ENCODE results near the gene ARHGEF2. TPM values are rescaled to one million over a fixed set of nuclear protein-coding genes. Genes with fewer than 3 reads are reported as not detected.

ARHGEF2 gene
- total RNA-seq, 1 experiment from 2014 or later, result 85.0 TPM

DNA sequence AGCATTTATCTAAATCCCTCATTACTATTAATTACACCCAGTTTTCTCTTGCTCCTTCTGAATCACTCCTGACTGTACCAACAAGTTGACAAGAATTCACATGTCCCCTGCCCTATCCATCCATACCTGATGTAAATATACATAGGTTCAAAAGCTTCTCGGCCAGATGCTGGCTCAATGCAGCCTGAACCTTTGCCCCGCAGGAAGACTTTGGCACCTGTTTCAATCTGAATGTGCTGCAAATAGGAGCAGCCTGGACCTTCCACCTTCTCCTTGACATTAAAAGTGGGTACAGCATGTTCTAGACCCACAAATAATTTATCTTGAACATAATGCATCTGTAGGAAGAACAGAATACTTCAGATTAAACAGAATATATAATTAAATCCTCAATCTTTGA lies 52.8 kb downstream of the ARHGEF2 start:
- ChIA-PET POLR2A (ENCODE audit: unreplicated experiment) (interaction anchor here (0.7 kb wide), 1 partner anchor 66 kb away, joined by 3 read pairs; the partner anchor contains the start of gene SYT11), CTCF (no interaction called here)
- Histone ChIP-seq H3F3A (ENCODE audit: insufficient read depth, low read depth) (peaks cover 87% of the 10 kb centered on the region), H3K4me2 (no peak overlapping the region), H3K9me2 (ENCODE audit: insufficient read depth) (no peaks in the 10 kb centered on the region), H2AFZ (no peak overlapping the region), H3K27me3 (ENCODE audit: insufficient read depth, low read depth) (no peaks in the 10 kb centered on the region), H3K4me3 (no peak overlapping the region), H3K27ac (no peak overlapping the region), H3K9me3 (ENCODE audit: insufficient read depth, low read depth) (no peaks in the 10 kb centered on the region), H3K4me1 (replicated peaks; ENCODE audit: insufficient read depth) (peaks cover 20% of the 10 kb centered on the region), H3K36me3 (ENCODE audit: low read depth) (peaks cover 76% of the 10 kb centered on the region), H3K79me2 (ENCODE audit: low read depth) (peaks cover 60% of the 10 kb centered on the region), H4K20me1 (ENCODE audit: insufficient read depth) (peaks cover 71% of the 10 kb centered on the region)
- intact Hi-C loops (cut with micrococcal nuclease; ENCODE audit: unreplicated experiment), result no loop called here
- no TSS peak for BruUV-seq (replicated peaks)
- TF ChIP-seq EZH2 (IDR thresholded peaks at IDR 0.05; ENCODE audit: low read depth), result no peak
- TF ChIP-seq, protein P1, sequence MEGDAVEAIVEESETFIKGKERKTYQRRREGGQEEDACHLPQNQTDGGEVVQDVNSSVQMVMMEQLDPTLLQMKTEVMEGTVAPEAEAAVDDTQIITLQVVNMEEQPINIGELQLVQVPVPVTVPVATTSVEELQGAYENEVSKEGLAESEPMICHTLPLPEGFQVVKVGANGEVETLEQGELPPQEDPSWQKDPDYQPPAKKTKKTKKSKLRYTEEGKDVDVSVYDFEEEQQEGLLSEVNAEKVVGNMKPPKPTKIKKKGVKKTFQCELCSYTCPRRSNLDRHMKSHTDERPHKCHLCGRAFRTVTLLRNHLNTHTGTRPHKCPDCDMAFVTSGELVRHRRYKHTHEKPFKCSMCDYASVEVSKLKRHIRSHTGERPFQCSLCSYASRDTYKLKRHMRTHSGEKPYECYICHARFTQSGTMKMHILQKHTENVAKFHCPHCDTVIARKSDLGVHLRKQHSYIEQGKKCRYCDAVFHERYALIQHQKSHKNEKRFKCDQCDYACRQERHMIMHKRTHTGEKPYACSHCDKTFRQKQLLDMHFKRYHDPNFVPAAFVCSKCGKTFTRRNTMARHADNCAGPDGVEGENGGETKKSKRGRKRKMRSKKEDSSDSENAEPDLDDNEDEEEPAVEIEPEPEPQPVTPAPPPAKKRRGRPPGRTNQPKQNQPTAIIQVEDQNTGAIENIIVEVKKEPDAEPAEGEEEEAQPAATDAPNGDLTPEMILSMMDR (conservative IDR thresholded peaks at IDR 0.05), result no peak
- DNase-seq, result no peak

DNA sequence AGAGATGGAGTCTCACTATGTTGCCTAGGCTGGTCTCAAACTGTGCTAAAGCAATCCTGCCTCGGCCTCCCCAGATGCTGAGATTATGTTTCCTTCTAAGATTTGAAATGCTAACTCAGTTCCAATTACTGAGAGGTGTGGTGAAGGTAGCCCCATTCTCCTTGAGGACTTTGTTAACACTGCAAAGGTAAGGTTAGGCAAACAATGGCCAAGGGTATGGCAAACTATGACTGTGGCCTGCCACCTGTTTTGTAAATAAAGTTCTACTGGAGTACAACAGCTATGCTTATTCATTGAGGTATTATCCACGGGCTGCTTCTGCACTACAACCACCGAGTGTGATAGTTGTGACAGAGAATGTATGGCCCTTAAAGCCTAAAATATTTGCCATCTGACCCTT lies 57.6 kb downstream of the ARHGEF2 start:
- no TSS peak for BruUV-seq (replicated peaks)
- H3K27ac ChIP-seq, result no peak overlapping the region
- POLR2A ChIA-PET (ENCODE audit: unreplicated experiment), result no interaction called here

DNA sequence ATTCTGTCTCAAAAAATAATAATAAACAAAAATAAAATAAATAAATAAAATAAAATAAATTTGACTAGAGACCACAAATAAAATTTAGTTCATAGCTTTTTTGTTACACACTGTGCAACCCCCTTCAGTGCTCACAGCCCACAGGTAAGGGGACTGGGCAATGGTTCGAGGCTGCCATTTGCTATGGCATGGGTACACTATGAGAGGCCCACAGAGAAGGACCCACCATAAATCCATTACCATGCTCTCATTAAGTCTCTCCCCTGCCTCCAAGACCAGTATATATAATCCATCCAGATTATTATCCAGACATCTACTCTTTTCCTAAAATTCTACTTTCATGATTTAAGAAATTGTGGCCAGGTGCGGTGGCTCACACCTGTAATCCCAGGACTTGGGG lies 58.5 kb downstream of the ARHGEF2 start:
- DNase-seq, result no peak
- POLR2A ChIA-PET (ENCODE audit: unreplicated experiment), result no interaction called here

More for the DNA sequence above, 57.6 kb downstream of the ARHGEF2 start:
- H3K9me3 ChIP-seq (ENCODE audit: insufficient read depth, low read depth), result no peaks in the 10 kb centered on the region
- DNase-seq, result no peak
- peaks cover 92% of the 10 kb centered on the region for H3F3A ChIP-seq (ENCODE audit: insufficient read depth, low read depth)
- H3K36me3 ChIP-seq (ENCODE audit: low read depth), result peaks cover 77% of the 10 kb centered on the region
- peaks cover 22% of the 10 kb centered on the region for H3K79me2 ChIP-seq (ENCODE audit: low read depth)
- intact Hi-C loops (cut with micrococcal nuclease; ENCODE audit: unreplicated experiment), result no loop called here
- H3K4me3 ChIP-seq, result no peak overlapping the region
- peaks cover 46% of the 10 kb centered on the region for H4K20me1 ChIP-seq (ENCODE audit: insufficient read depth)
- no peak for TF ChIP-seq EZH2 (IDR thresholded peaks at IDR 0.05; ENCODE audit: low read depth)
- TF ChIP-seq, protein P1 (conservative IDR thresholded peaks at IDR 0.05), result no peak
- no peaks in the 10 kb centered on the region for H3K9me2 ChIP-seq (ENCODE audit: insufficient read depth)
- no peak overlapping the region for H2AFZ ChIP-seq
- peaks cover 6% of the 10 kb centered on the region for H3K4me1 ChIP-seq (replicated peaks; ENCODE audit: insufficient read depth)
- H3K4me2 ChIP-seq, result no peak overlapping the region
- CTCF ChIA-PET, result no interaction called here
- H3K27me3 ChIP-seq (ENCODE audit: insufficient read depth, low read depth), result no peaks in the 10 kb centered on the region

More for the DNA sequence above, 58.5 kb downstream of the ARHGEF2 start:
- peaks cover 44% of the 10 kb centered on the region for H4K20me1 ChIP-seq (ENCODE audit: insufficient read depth)
- H3F3A ChIP-seq (ENCODE audit: insufficient read depth, low read depth), result peaks cover 92% of the 10 kb centered on the region
- no peak overlapping the region for H2AFZ ChIP-seq
- peaks cover 15% of the 10 kb centered on the region; the same call in 1 of the 2 replicates for H3K79me2 ChIP-seq (ENCODE audit: low read depth)
- H3K4me1 ChIP-seq (replicated peaks; ENCODE audit: insufficient read depth), result peaks cover 6% of the 10 kb centered on the region
- TF ChIP-seq, protein P1 (conservative IDR thresholded peaks at IDR 0.05), result no peak
- TF ChIP-seq EZH2 (IDR thresholded peaks at IDR 0.05; ENCODE audit: low read depth), result no peak
- peaks cover 73% of the 10 kb centered on the region for H3K36me3 ChIP-seq (ENCODE audit: low read depth)
- no peaks in the 10 kb centered on the region for H3K9me2 ChIP-seq (ENCODE audit: insufficient read depth)
- CTCF ChIA-PET, result no interaction called here
- no peak overlapping the region for H3K27ac ChIP-seq
- H3K27me3 ChIP-seq (ENCODE audit: insufficient read depth, low read depth), result no peaks in the 10 kb centered on the region
- no TSS peak for BruUV-seq (replicated peaks)
- intact Hi-C loops (cut with micrococcal nuclease; ENCODE audit: unreplicated experiment), result no loop called here
- H3K9me3 ChIP-seq (ENCODE audit: insufficient read depth, low read depth), result no peaks in the 10 kb centered on the region
- H3K4me2 ChIP-seq, result no peak overlapping the region
- no peak overlapping the region for H3K4me3 ChIP-seq

Measured in PC-9 (cell line).